Measurements from ENCODE around the gene SERPINA12. TPM values are rescaled to one million over a fixed set of nuclear protein-coding genes. Genes with fewer than 3 reads are reported as not detected.

The SERPINA12 gene
- total RNA-seq, 1 donor from 2014 or later = not detected

- Mint-ChIP-seq H3K9me3 (ENCODE audit: unreplicated experiment) (no peaks in the 10 kb centered on the region), H3K36me3 (ENCODE audit: low read depth, unreplicated experiment) (no peaks in the 10 kb centered on the region), H3K4me3 (ENCODE audit: unreplicated experiment) (no peak overlapping the region), H3K4me1 (ENCODE audit: low read depth, unreplicated experiment) (peaks cover 13% of the 10 kb centered on the region), H3K27me3 (ENCODE audit: low read depth, unreplicated experiment) (peaks cover 15% of the 10 kb centered on the region), H3K27ac (ENCODE audit: unreplicated experiment) (no peak overlapping the region)
- TF ChIP-seq EZH2 (IDR thresholded peaks at IDR 0.05; ENCODE audit: insufficient read depth, low read length) = no peak
- TF ChIP-seq, protein P1, sequence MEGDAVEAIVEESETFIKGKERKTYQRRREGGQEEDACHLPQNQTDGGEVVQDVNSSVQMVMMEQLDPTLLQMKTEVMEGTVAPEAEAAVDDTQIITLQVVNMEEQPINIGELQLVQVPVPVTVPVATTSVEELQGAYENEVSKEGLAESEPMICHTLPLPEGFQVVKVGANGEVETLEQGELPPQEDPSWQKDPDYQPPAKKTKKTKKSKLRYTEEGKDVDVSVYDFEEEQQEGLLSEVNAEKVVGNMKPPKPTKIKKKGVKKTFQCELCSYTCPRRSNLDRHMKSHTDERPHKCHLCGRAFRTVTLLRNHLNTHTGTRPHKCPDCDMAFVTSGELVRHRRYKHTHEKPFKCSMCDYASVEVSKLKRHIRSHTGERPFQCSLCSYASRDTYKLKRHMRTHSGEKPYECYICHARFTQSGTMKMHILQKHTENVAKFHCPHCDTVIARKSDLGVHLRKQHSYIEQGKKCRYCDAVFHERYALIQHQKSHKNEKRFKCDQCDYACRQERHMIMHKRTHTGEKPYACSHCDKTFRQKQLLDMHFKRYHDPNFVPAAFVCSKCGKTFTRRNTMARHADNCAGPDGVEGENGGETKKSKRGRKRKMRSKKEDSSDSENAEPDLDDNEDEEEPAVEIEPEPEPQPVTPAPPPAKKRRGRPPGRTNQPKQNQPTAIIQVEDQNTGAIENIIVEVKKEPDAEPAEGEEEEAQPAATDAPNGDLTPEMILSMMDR (IDR thresholded peaks at IDR 0.05; ENCODE audit: insufficient read depth, low read depth, low read length) = no peak
- H3K27me3 ChIP-seq (ENCODE audit: insufficient read depth, low read length) = no peaks in the 10 kb centered on the region
- H3K4me1 ChIP-seq (ENCODE audit: insufficient read depth, low read length) = peaks cover 15% of the 10 kb centered on the region
- no peak overlapping the region for H3K9ac ChIP-seq (ENCODE audit: low read length)
- H3K79me2 ChIP-seq (ENCODE audit: insufficient read depth, low read length) = no peaks in the 10 kb centered on the region
- FAIRE-seq (no peak), DNase-seq (ENCODE audit: low read depth) (no peak)
- H3K9me3 ChIP-seq (ENCODE audit: insufficient read depth, low read depth, low read length) = no peaks in the 10 kb centered on the region
- H2AFZ ChIP-seq (ENCODE audit: low read depth, low read length) = no peak overlapping the region
- no peaks in the 10 kb centered on the region for H4K20me1 ChIP-seq (ENCODE audit: insufficient read depth, low read length)
- no peaks in the 10 kb centered on the region for H3K36me3 ChIP-seq (ENCODE audit: insufficient read depth, low read length)
- H3K4me2 ChIP-seq (ENCODE audit: low read length) = no peak overlapping the region
- H3K4me3 ChIP-seq (ENCODE audit: insufficient read depth, low read depth, low read length) = no peak overlapping the region
- no peak overlapping the region for H3K27ac ChIP-seq (ENCODE audit: low read depth, low read length)
Observed at GRCh38 chr14:94538070-94538740, 28.9 kb upstream of the SERPINA12 start.

- H3K9ac ChIP-seq (ENCODE audit: low read length) = no peak overlapping the region
- TF ChIP-seq, protein P1 (IDR thresholded peaks at IDR 0.05; ENCODE audit: insufficient read depth, low read depth, low read length) = no peak
- TF ChIP-seq EZH2 (IDR thresholded peaks at IDR 0.05; ENCODE audit: insufficient read depth, low read length) = no peak
- no peaks in the 10 kb centered on the region for H4K20me1 ChIP-seq (ENCODE audit: insufficient read depth, low read length)
- H3K4me1 ChIP-seq (ENCODE audit: insufficient read depth, low read length) = peaks cover 8% of the 10 kb centered on the region
- FAIRE-seq (no peak), DNase-seq (ENCODE audit: low read depth) (no peak)
- H3K27me3 ChIP-seq (ENCODE audit: insufficient read depth, low read length) = no peaks in the 10 kb centered on the region
- no peak overlapping the region for H3K4me2 ChIP-seq (ENCODE audit: low read length)
- Mint-ChIP-seq H3K27ac (ENCODE audit: unreplicated experiment) (no peak overlapping the region), H3K4me1 (ENCODE audit: low read depth, unreplicated experiment) (peaks cover 10% of the 10 kb centered on the region), H3K27me3 (ENCODE audit: low read depth, unreplicated experiment) (peaks cover 15% of the 10 kb centered on the region), H3K36me3 (ENCODE audit: low read depth, unreplicated experiment) (no peaks in the 10 kb centered on the region), H3K9me3 (ENCODE audit: unreplicated experiment) (no peaks in the 10 kb centered on the region), H3K4me3 (ENCODE audit: unreplicated experiment) (no peak overlapping the region)
- no peaks in the 10 kb centered on the region for H3K36me3 ChIP-seq (ENCODE audit: insufficient read depth, low read length)
- H3K4me3 ChIP-seq (ENCODE audit: insufficient read depth, low read depth, low read length) = no peak overlapping the region
- no peak overlapping the region for H2AFZ ChIP-seq (ENCODE audit: low read depth, low read length)
- H3K9me3 ChIP-seq (ENCODE audit: insufficient read depth, low read depth, low read length) = no peaks in the 10 kb centered on the region
- H3K27ac ChIP-seq (ENCODE audit: low read depth, low read length) = no peak overlapping the region
- no peaks in the 10 kb centered on the region for H3K79me2 ChIP-seq (ENCODE audit: insufficient read depth, low read length)
Observed at GRCh38 chr14:94536836-94537235, 27.6 kb upstream of the SERPINA12 start.

- H3K36me3 ChIP-seq (ENCODE audit: insufficient read depth, low read length) = no peaks in the 10 kb centered on the region
- H3K79me2 ChIP-seq (ENCODE audit: insufficient read depth, low read length) = no peaks in the 10 kb centered on the region
- Mint-ChIP-seq H3K27ac (ENCODE audit: unreplicated experiment) (no peak overlapping the region), H3K4me3 (ENCODE audit: unreplicated experiment) (no peak overlapping the region), H3K27me3 (ENCODE audit: low read depth, unreplicated experiment) (peaks cover 16% of the 10 kb centered on the region), H3K36me3 (ENCODE audit: low read depth, unreplicated experiment) (no peaks in the 10 kb centered on the region), H3K4me1 (ENCODE audit: low read depth, unreplicated experiment) (peaks cover 7% of the 10 kb centered on the region), H3K9me3 (ENCODE audit: unreplicated experiment) (peaks cover 2% of the 10 kb centered on the region)
- TF ChIP-seq, protein P1 (IDR thresholded peaks at IDR 0.05; ENCODE audit: insufficient read depth, low read depth, low read length) = no peak
- TF ChIP-seq EZH2 (IDR thresholded peaks at IDR 0.05; ENCODE audit: insufficient read depth, low read length) = no peak
- H3K9me3 ChIP-seq (ENCODE audit: insufficient read depth, low read depth, low read length) = no peaks in the 10 kb centered on the region
- no peaks in the 10 kb centered on the region for H4K20me1 ChIP-seq (ENCODE audit: insufficient read depth, low read length)
- no peak for FAIRE-seq
- no peak overlapping the region for H3K27ac ChIP-seq (ENCODE audit: low read depth, low read length)
- H3K4me2 ChIP-seq (ENCODE audit: low read length) = no peak overlapping the region
- no peak overlapping the region for H2AFZ ChIP-seq (ENCODE audit: low read depth, low read length)
- peaks cover 6% of the 10 kb centered on the region for H3K4me1 ChIP-seq (ENCODE audit: insufficient read depth, low read length)
- H3K27me3 ChIP-seq (ENCODE audit: insufficient read depth, low read length) = no peaks in the 10 kb centered on the region
- H3K4me3 ChIP-seq (ENCODE audit: insufficient read depth, low read depth, low read length) = no peak overlapping the region
- no peak overlapping the region for H3K9ac ChIP-seq (ENCODE audit: low read length)
- DNase-seq (ENCODE audit: low read depth) = no peak
Observed at GRCh38 chr14:94535506-94535905, 26.2 kb upstream of the SERPINA12 start.
